Transverse colon (tissue), 4 donors: ENCODE measurements around the gene PCSK5. TPM values are rescaled to one million over a fixed set of nuclear protein-coding genes. Genes with fewer than 3 reads are reported as not detected.

Source experiments
- DNase-seq: peaks from one replicate; pipeline ENCODE4 v3.0.0-alpha.2; 2019
- H3K27ac ChIP-seq, 4 donors: fragments of 200-600 bp; sonication (generic); 2 replicates each; pipeline ENCODE4 v1.5.1; 2016 to 2018; ENCODE audit warnings: inconsistent platforms in 4 of 4
- H3K27me3 ChIP-seq: fragments of 200-600 bp; sonication (generic); 2 replicates; pipeline ENCODE4 v1.5.1; 2017; ENCODE audit warnings: inconsistent platforms
- H3K36me3 ChIP-seq, 4 donors: fragments of 200-600 bp; sonication (generic); 2 replicates each; pipeline ENCODE4 v1.5.1; 2017 to 2019; ENCODE audit warnings: inconsistent platforms in 4 of 4
- H3K4me1 ChIP-seq, 4 donors: fragments of 200-600 bp; sonication (generic); 2 replicates each; pipeline ENCODE4 v1.5.1; 2017 to 2020; ENCODE audit warnings: inconsistent platforms in 4 of 4
- H3K4me3 ChIP-seq, 4 donors: fragments of 200-600 bp; sonication (generic); 1 replicate in 1 of 4; 2 replicates in 3 of 4; pipeline versions ENCODE4 v1.5.1 to v1.6.1; 2017 to 2019; ENCODE audit warnings: inconsistent platforms in 4 of 4
- H3K9me3 ChIP-seq, 2 donors: fragments of 200-600 bp; sonication (generic); 2 replicates each; pipeline ENCODE4 v1.5.1; 2017 to 2019; ENCODE audit warnings: inconsistent platforms in 2 of 2
- CTCF ChIP-seq, 5 experiments: fragments of 200-600 bp in 3 of 5; fragments of 450-650 bp in 2 of 5; sonication (generic) in 3 of 5; IDR thresholded peaks; 1 replicate in 2 of 5; 2 replicates in 3 of 5; pipeline ENCODE4 v1.5.1; 2016 to 2017; ENCODE audit warnings: antibody characterized with exemption in 5 of 5, inconsistent platforms in 3 of 5, mild to moderate bottlenecking in 2 of 5, moderate library complexity in 1 of 5
- EP300 ChIP-seq: sonication (generic); formaldehyde crosslinking; IDR thresholded peaks from one replicate; pipeline ENCODE4 v1.6.1; 2017; ENCODE audit warnings: antibody characterized with exemption, low read depth
- POLR2A ChIP-seq: fragments of 450-650 bp; IDR thresholded peaks from one replicate; pipeline ENCODE4 v1.6.1; 2016; ENCODE audit warnings: antibody characterized with exemption, mild to moderate bottlenecking, moderate library complexity
- POLR2AphosphoS5 ChIP-seq, 3 donors: sonication (generic); formaldehyde crosslinking; IDR thresholded peaks; one replicate each; pipeline ENCODE4 v1.6.1; 2016; ENCODE audit warnings: antibody characterized with exemption in 3 of 3
- WGBS, 2 donors: methylation state at CpG; one replicate each; pipeline ENCODE4 v1.1.5; 2018; ENCODE audit warnings: low coverage in 1 of 2; 5-methylcytosine and 5-hydroxymethylcytosine counted together
- in situ Hi-C, 4 donors: fragments of 200-750 bp; cut with MboI; loops; one replicate each; pipeline versions ENCODE4 v1.15.0 to v1.15.1; 2017; ENCODE audit warnings: low sequenced_read_pairs in 3 of 4, low pct_ligation_motif_present in 1 of 4, low pct_unique_long_range_greater_than_20kb in 1 of 4
- intact Hi-C: fragments of 100-400 bp; cut with DNase I; formaldehyde crosslinking; loops from one replicate; pipeline ENCODE4 v1.15.1; 2023; ENCODE audit warnings: low total_unique reads
- total RNA-seq, 4 donors: library from RNA; depleted of rRNA; stranded (reverse); fragments of >200 nt; gene quantifications; one replicate each; pipeline ENCODE4 v1.1.0, GENCODE V29; 2016

The PCSK5 gene
- total RNA-seq, 4 donors from 2014 or later, result 110 to 248 (median 127) TPM

- intact Hi-C loops, result no loop called here
- peak overlapping the region in 1 of 4 donors; percentile 39 for H3K27ac ChIP-seq
These were observed 401.8 kb downstream of the PCSK5 start for GRCh38 chr9:76292246-76292645.

DNA sequence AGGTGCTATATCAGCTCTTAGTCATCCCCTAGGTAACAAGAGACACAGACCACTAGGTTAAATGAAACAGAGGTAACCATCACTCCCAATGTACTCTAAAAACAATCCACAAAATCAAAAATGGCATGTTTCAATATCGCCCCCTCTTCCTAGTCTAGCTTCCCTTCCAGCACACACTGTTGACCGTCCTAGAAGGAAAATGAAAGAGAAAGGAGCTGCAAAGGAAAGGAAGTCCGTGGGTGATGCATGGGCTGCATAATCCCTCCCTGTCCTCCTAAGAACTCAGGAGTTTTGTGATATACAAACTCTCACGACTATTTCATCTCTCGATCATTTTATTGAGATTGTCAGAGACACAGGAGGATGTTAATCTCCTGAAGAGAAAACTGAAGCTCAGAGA, 402.2 kb downstream of the PCSK5 start:
- Histone ChIP-seq H3K27ac (peak overlapping the region in 1 of 4 donors; percentile 39), H3K27me3 (no peaks in the 10 kb centered on the region), H3K4me1 (no peaks in the 10 kb centered on the region), H3K36me3 (peaks cover 0 to 5% (median 0%) of the 10 kb centered on the region in 4 donors), H3K4me3 (no peak overlapping the region), H3K9me3 (no peaks in the 10 kb centered on the region)
- intact Hi-C loops, result no loop called here
- no peak for TF ChIP-seq CTCF (IDR thresholded peaks at IDR 0.05)
- in situ Hi-C loops, result loop anchor here in 3 of 4 donors (25.0 kb wide), 2 partner anchors 405 to 1030 kb away; partner anchors contain the start of gene PCSK5 (in 2 of the 3)
- WGBS, 2 donors, result 59 to 67% methylated on average over 5 of the region's 5 CpGs
- DNase-seq, result no peak

More at GRCh38 chr9:76292246-76292645, 401.8 kb downstream of the PCSK5 start:
- in situ Hi-C loops, result loop anchor here in 3 of 4 donors (25.0 kb wide), 2 partner anchors 405 to 1030 kb away; partner anchors contain the start of gene PCSK5 (in 2 of the 3)
- Histone ChIP-seq H3K4me1 (no peaks in the 10 kb centered on the region), H3K27me3 (no peaks in the 10 kb centered on the region), H3K9me3 (no peaks in the 10 kb centered on the region), H3K4me3 (no peak overlapping the region), H3K36me3 (peaks cover 0 to 5% (median 0%) of the 10 kb centered on the region in 4 donors)
- no peak for DNase-seq
- TF ChIP-seq POLR2A, result no peak
- no peak for TF ChIP-seq POLR2AphosphoS5 (IDR thresholded peaks at IDR 0.05)
- no peak for TF ChIP-seq EP300
- no peak for TF ChIP-seq CTCF (IDR thresholded peaks at IDR 0.05)
- WGBS, 2 donors, result 75 to 82% methylated on average over 3 to 7 of the region's 7 CpGs

- in situ Hi-C loops, result loop anchor here in 3 of 4 donors (25.0 kb wide), 2 partner anchors 407 to 1032 kb away; partner anchors contain the start of gene PCSK5 (in 2 of the 3)
- intact Hi-C loops, result no loop called here
- DNase-seq, result no peak
- Histone ChIP-seq H3K4me1 (no peaks in the 10 kb centered on the region), H3K36me3 (peaks cover 0 to 5% (median 0%) of the 10 kb centered on the region in 4 donors), H3K4me3 (no peak overlapping the region), H3K9me3 (no peaks in the 10 kb centered on the region), H3K27me3 (no peaks in the 10 kb centered on the region), H3K27ac (no peak overlapping the region)
- WGBS, 2 donors, result 65 to 70% methylated on average over 5 of the region's 5 CpGs
- no peak for TF ChIP-seq CTCF (IDR thresholded peaks at IDR 0.05)
- no peak for TF ChIP-seq POLR2AphosphoS5 (IDR thresholded peaks at IDR 0.05)
- TF ChIP-seq POLR2A, result no peak
- TF ChIP-seq EP300, result no peak
These were observed 403.8 kb downstream of the PCSK5 start for GRCh38 chr9:76294301-76294700.

- no peaks in the 10 kb centered on the region for H3K9me3 ChIP-seq
- peak overlapping the region in 3 of 4 donors; percentile 44 to 61 (median 59) for H3K27ac ChIP-seq
- in situ Hi-C loops, result loop anchor here in 3 of 4 donors (25.0 kb wide), 2 partner anchors 409 to 1034 kb away; partner anchors contain the start of gene PCSK5 (in 2 of the 3)
- WGBS, 2 donors, result 72 to 83% methylated on average over 6 to 11 of the region's 11 CpGs
- H3K27me3 ChIP-seq, result no peaks in the 10 kb centered on the region
- H3K4me3 ChIP-seq, result no peak overlapping the region
- intact Hi-C loops, result no loop called here
- no peaks in the 10 kb centered on the region for H3K4me1 ChIP-seq
- DNase-seq, result no peak
- no peak for TF ChIP-seq POLR2AphosphoS5 (IDR thresholded peaks at IDR 0.05)
- TF ChIP-seq EP300, result no peak
- no peak for TF ChIP-seq POLR2A
- no peak for TF ChIP-seq CTCF (IDR thresholded peaks at IDR 0.05)
- peaks cover 0 to 5% (median 0%) of the 10 kb centered on the region in 4 donors for H3K36me3 ChIP-seq
These were observed 406.3 kb downstream of the PCSK5 start for GRCh38 chr9:76296561-76297310.
